ENCODE data around the gene GCKR. TPM values are rescaled to one million over a fixed set of nuclear protein-coding genes. Genes with fewer than 3 reads are reported as not detected.

GCKR gene
- total and polyA plus RNA-seq, 2 donors (not counting 3 experiments of a cell fraction or from before 2014, with no cell fraction given) = 0.27 to 0.52 TPM

DNA sequence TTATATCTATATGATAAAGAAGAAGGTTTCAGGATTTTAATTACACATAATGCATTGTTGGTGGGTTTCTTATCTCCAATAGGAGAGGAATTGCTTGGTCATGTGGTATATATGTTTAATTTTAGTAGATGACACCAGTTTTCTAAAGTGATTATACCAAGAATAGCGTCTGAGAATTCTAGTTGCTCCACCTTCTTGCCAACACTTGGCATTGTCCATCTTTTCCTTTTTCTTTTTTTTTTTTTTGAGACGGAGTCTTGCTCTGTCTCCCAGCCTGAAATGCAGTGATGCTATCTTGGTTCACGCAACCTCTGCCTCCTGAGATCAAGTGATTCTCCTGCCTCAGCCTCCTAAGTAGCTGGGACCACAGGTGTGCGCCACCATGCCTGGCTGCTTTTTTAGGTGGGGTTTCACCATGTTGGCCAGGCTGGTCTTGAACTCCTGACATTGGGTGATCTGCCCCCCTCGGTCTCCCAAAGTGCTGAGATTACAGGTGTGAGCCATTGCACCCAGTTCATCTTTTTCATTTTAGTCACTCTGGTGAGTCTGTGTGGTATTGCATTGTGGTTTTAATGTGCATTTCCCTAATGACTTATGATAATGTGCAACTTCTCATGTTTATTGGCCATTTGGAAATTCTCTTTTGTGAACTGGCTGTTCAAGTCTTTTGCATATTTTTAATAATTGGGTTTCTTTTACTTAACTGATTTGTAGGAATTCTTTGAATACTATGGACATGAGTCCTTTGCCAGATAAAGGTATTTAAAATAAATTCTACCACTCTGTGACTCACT lies 48.9 kb downstream of the GCKR start:
- intact Hi-C loops (cut with micrococcal nuclease) = no loop called here
- no peak for TF ChIP-seq MAX (IDR thresholded peaks at IDR 0.05; ENCODE audit: insufficient read depth, insufficient read length)
- no peak for TF ChIP-seq EZH2 (IDR thresholded peaks at IDR 0.05; ENCODE audit: borderline replicate concordance, low read depth, low read length, severe bottlenecking)
- TF ChIP-seq POLR2AphosphoS5 (IDR thresholded peaks at IDR 0.05; ENCODE audit: insufficient read depth, low read depth, low read length) = no peak
- no peak for TF ChIP-seq MYC (IDR thresholded peaks at IDR 0.05; ENCODE audit: low read depth, low read length)
- TF ChIP-seq, protein P1, sequence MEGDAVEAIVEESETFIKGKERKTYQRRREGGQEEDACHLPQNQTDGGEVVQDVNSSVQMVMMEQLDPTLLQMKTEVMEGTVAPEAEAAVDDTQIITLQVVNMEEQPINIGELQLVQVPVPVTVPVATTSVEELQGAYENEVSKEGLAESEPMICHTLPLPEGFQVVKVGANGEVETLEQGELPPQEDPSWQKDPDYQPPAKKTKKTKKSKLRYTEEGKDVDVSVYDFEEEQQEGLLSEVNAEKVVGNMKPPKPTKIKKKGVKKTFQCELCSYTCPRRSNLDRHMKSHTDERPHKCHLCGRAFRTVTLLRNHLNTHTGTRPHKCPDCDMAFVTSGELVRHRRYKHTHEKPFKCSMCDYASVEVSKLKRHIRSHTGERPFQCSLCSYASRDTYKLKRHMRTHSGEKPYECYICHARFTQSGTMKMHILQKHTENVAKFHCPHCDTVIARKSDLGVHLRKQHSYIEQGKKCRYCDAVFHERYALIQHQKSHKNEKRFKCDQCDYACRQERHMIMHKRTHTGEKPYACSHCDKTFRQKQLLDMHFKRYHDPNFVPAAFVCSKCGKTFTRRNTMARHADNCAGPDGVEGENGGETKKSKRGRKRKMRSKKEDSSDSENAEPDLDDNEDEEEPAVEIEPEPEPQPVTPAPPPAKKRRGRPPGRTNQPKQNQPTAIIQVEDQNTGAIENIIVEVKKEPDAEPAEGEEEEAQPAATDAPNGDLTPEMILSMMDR (IDR thresholded peaks at IDR 0.05; ENCODE audit: extremely low read depth in 1 of 2, insufficient read depth in 1 of 2, low read depth in 1 of 2, low read length in 2 of 2) = no peak
- TF ChIP-seq GATA2 (IDR thresholded peaks at IDR 0.05; ENCODE audit: insufficient read depth, insufficient read length, low read depth, low read length) = no peak
- TF ChIP-seq POLR2A (IDR thresholded peaks at IDR 0.05; ENCODE audit: low read depth, low read length) = no peak
- TF ChIP-seq JUN (IDR thresholded peaks at IDR 0.05; ENCODE audit: borderline replicate concordance, insufficient read depth, insufficient read length, low read depth) = no peak
- no peak for TF ChIP-seq FOS (IDR thresholded peaks at IDR 0.05; ENCODE audit: borderline replicate concordance, insufficient read depth, low read length)
- DNase-seq (ENCODE audit: low read depth, low spot score) (no peak), FAIRE-seq (no peak)
- no TSS peak for BruUV-seq (replicated peaks)
- Histone ChIP-seq H2AFZ (ENCODE audit: low read depth, low read length) (no peak overlapping the region), H3K4me3 (replicated peaks in 1 of 3; ENCODE audit: insufficient read depth in 1 of 3, low read depth in 1 of 3, low read length in 3 of 3) (no peak overlapping the region), H3K79me2 (ENCODE audit: control insufficient read depth, insufficient read depth, low read length) (no peaks in the 10 kb centered on the region), H4K20me1 (replicated peaks; ENCODE audit: control insufficient read depth, extremely low read depth, insufficient read depth, low read length) (no peaks in the 10 kb centered on the region), H3K9me3 (replicated peaks; ENCODE audit: control insufficient read depth, insufficient read depth, low read length) (no peaks in the 10 kb centered on the region), H3K27me3 (ENCODE audit: control insufficient read depth in 2 of 2, insufficient read depth in 2 of 2, low read length in 2 of 2) (no peaks in the 10 kb centered on the region), H3K4me1 (ENCODE audit: control insufficient read depth, extremely low read depth, insufficient read depth, low read length) (no peaks in the 10 kb centered on the region), H3K36me3 (ENCODE audit: control insufficient read depth in 2 of 2, extremely low read depth in 1 of 2, insufficient read depth in 2 of 2, low read length in 2 of 2) (no peaks in the 10 kb centered on the region), H3K9me1 (replicated peaks; ENCODE audit: control insufficient read depth, extremely low read depth, insufficient read depth, low read length) (no peaks in the 10 kb centered on the region), H3K27ac (ENCODE audit: insufficient read depth, low read depth, low read length) (no peak overlapping the region), H3K9ac (replicated peaks; ENCODE audit: extremely low read depth, insufficient read depth, low read length) (no peak overlapping the region), H3K4me2 (ENCODE audit: insufficient read depth, low read length) (no peak overlapping the region)
- dilution Hi-C loops (cut with MboI; ENCODE audit: extremely low pct_ligation_motif_present, low sequenced_read_pairs) = no loop called here
- CTCF ChIA-PET = no interaction called here
- POLR2A ChIA-PET = no interaction called here
